ENCODE results near the gene PSRC1. TPM values are rescaled to one million over a fixed set of nuclear protein-coding genes. Genes with fewer than 3 reads are reported as not detected.

Gene PSRC1
- total RNA-seq, 2 donors from 2014 or later = 6.5 to 36.0 TPM

DNA sequence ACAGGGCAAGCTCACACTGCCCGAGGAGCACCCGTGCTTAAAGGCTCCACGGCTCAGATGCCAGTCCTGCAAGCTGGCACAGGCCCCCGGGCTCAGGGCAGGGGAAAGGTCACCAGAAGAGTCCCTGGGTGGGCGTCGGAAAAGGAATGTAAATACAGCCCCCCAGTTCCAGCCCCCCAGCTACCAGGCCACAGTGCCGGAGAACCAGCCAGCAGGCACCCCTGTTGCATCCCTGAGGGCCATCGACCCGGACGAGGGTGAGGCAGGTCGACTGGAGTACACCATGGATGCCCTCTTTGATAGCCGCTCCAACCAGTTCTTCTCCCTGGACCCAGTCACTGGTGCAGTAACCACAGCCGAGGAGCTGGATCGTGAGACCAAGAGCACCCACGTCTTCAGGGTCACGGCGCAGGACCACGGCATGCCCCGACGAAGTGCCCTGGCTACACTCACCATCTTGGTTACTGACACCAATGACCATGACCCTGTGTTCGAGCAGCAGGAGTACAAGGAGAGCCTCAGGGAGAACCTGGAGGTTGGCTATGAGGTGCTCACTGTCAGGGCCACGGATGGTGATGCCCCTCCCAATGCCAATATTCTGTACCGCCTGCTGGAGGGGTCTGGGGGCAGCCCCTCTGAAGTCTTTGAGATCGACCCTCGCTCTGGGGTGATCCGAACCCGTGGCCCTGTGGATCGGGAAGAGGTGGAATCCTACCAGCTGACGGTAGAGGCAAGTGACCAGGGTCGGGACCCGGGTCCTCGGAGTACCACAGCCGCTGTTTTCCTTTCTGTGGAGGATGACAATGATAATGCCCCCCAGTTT is 32.3 kb downstream of the PSRC1 start:
- H3K4me3 ChIP-seq = no peak overlapping the region
- no peaks in the 10 kb centered on the region for H3K4me1 ChIP-seq
- TF ChIP-seq CTCF (IDR thresholded peaks at IDR 0.05) = no peak
- no peaks in the 10 kb centered on the region for H3K27me3 ChIP-seq
- no peaks in the 10 kb centered on the region for H3K36me3 ChIP-seq
- DNase-seq = no peak
- no peaks in the 10 kb centered on the region for H3K9me3 ChIP-seq
- intact Hi-C loops (cut with DNase I) = no loop called here
- H3K27ac ChIP-seq = no peak overlapping the region
- H3K9ac ChIP-seq (ENCODE audit: low read depth in 2 of 2, low read length in 2 of 2) = no peak overlapping the region

GRCh38 chr1:109249654-109250401 is 33.1 kb downstream of the PSRC1 start:
- peak overlapping the region in 1 of 2 donors; percentile 75 for H3K9ac ChIP-seq (ENCODE audit: low read depth in 2 of 2, low read length in 2 of 2)
- H3K9me3 ChIP-seq = no peaks in the 10 kb centered on the region
- peak overlapping the region; percentile 55 for H3K4me3 ChIP-seq
- no peaks in the 10 kb centered on the region for H3K4me1 ChIP-seq
- H3K36me3 ChIP-seq = no peaks in the 10 kb centered on the region
- H3K27ac ChIP-seq = no peak overlapping the region
- TF ChIP-seq CTCF (IDR thresholded peaks at IDR 0.05) = no peak
- DNase-seq = no peak
- H3K27me3 ChIP-seq = no peaks in the 10 kb centered on the region
- intact Hi-C loops (cut with DNase I) = no loop called here

DNA sequence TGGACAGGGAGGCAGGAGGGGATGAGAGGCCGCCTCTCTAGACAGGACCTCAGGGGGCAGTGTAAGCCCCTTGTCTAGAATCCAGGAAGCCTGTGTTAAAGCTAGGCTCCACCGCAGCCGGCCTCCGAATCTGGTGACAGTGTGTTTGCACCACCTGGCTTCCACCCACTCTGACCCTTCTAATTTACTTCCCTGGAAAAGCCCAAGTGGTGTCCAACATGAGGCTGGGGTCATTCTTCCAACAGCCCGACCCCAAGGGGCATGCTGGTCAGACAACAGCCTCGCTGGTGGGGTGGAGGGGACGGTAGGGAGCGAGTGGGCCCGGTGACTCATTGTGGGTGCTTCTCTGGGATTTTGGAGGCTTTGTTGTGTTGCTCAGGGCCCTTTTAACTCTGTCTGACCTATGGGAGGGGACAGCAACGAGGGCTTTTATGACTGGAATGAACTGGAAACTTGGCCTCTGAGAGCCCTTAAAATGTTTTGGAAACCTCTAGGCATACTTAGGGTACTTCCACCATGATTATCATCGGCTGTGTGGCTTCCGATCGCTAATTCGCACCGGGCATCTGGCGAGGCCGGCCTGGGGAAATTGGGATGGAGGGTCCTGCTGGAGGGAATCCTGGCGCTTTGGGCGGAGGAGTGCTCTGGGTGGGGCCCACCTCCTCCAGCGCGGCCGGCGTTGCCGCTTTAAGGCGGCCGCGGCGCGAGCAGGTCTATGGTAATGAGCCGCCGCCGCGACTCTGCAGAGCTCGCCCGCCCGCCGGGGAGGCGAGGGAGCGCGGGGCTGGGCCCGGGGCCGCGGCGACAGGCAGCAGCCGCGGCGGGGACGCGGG is 33.9 kb downstream of the PSRC1 start, which contains the start of gene CELSR2:
Gene CELSR2 (plus strand): TSS at position 743 of the 833 bp plus-strand sequence. CDS start 541 bp downstream, outside the sequence.
- Histone ChIP-seq H3K4me3 (peak within 1 kb of the TSS; percentile 55), H3K9me3 (no peaks in the 10 kb centered on the region), H3K9ac (ENCODE audit: low read depth in 2 of 2, low read length in 2 of 2) (peak within 1 kb of the TSS in 1 of 2 donors; percentile 75), H3K27ac (no peak within 1 kb of the TSS), H3K27me3 (no peaks in the 10 kb centered on the region), H3K36me3 (no peaks in the 10 kb centered on the region), H3K4me1 (no peaks in the 10 kb centered on the region)
- intact Hi-C loops (cut with DNase I) = no loop called here
- no peak for TF ChIP-seq CTCF (IDR thresholded peaks at IDR 0.05)
- DNase-seq = peak; percentile 62

DNA sequence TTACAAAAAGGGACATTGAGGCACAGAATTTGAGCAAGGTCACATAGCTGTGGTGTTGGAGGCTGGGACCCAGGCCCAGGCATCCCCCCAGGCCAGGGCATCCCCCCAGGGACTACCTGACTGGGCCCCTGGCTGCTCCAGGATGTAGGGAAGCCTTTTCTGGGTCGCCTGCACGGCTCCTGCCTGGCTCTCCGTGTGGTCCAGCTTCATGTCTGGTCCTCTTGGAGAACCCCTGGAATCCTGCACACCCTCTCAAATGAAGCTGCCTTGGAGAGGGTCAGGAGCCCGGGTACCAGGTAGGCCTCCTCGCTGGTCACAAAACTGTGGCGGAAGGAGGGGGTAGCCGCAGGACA is 34.5 kb downstream of the PSRC1 start:
- Histone ChIP-seq H3K27ac (no peak overlapping the region), H3K36me3 (no peaks in the 10 kb centered on the region), H3K4me1 (no peaks in the 10 kb centered on the region), H3K4me3 (no peak overlapping the region), H3K9me3 (no peaks in the 10 kb centered on the region), H3K27me3 (no peaks in the 10 kb centered on the region), H3K9ac (ENCODE audit: low read depth in 2 of 2, low read length in 2 of 2) (no peak overlapping the region)
- TF ChIP-seq CTCF (IDR thresholded peaks at IDR 0.05) = no peak
- no peak for DNase-seq
- intact Hi-C loops (cut with DNase I) = no loop called here

Data from colonic mucosa (tissue), 4 donors.